GM21390 (cell line): ENCODE results near the gene FNDC3B.

ENCODE experiments used
- ATAC-seq: cut with Tn5 transposase; IDR thresholded peaks from one replicate; pipeline ENCODE4 v1.9.1; 2021; ENCODE audit not compliant: unreplicated experiment

Gene FNDC3B

GRCh38 chr3:172415323-172415722 lies 375.9 kb downstream of the FNDC3B start:
- no peak for ATAC-seq

GRCh38 chr3:172437713-172438112 lies 398.3 kb downstream of the FNDC3B start:
- no peak for ATAC-seq

- ATAC-seq = no peak
These were observed 398.8 kb downstream of the FNDC3B start for GRCh38 chr3:172438186-172438585.

- ATAC-seq = no peak
These were observed 402.2 kb downstream of the FNDC3B start for GRCh38 chr3:172441581-172441980.

GRCh38 chr3:172442606-172443005 lies 403.2 kb downstream of the FNDC3B start:
- ATAC-seq = no peak

GRCh38 chr3:172444821-172445220 lies 405.4 kb downstream of the FNDC3B start:
- no peak for ATAC-seq

GRCh38 chr3:172446198-172446597 lies 406.8 kb downstream of the FNDC3B start:
- ATAC-seq = no peak

- no peak for ATAC-seq
These were observed 408.5 kb downstream of the FNDC3B start, which contains the start of gene GHSR for GRCh38 chr3:172447611-172448579. Gene GHSR (minus strand): TSS chr3:172448456. CDS start chr3:172448413, 43 bp downstream.

GRCh38 chr3:172448661-172449465 lies 409.5 kb downstream of the FNDC3B start:
- no peak for ATAC-seq

GRCh38 chr3:172449466-172450149 lies 410.2 kb downstream of the FNDC3B start:
- ATAC-seq = no peak
